MM.1S (cell line): Measurements from ENCODE around the gene GRIK3.

ENCODE experiments used
- EZH2phosphoT487 ChIP-seq: fragments of 300-600 bp; sonication (generic); IDR thresholded peaks from 2 replicates; pipeline ENCODE4 v1.6.1; 2018; ENCODE audit warnings: antibody characterized with exemption, low read length
- TF ChIP-seq, protein P1 (sequence below): fragments of 300-600 bp; sonication (generic); IDR thresholded peaks from 2 replicates; pipeline ENCODE4 v1.5.1; 2016; ENCODE audit warnings: antibody characterized with exemption, low read length, mixed read lengths

DNA sequence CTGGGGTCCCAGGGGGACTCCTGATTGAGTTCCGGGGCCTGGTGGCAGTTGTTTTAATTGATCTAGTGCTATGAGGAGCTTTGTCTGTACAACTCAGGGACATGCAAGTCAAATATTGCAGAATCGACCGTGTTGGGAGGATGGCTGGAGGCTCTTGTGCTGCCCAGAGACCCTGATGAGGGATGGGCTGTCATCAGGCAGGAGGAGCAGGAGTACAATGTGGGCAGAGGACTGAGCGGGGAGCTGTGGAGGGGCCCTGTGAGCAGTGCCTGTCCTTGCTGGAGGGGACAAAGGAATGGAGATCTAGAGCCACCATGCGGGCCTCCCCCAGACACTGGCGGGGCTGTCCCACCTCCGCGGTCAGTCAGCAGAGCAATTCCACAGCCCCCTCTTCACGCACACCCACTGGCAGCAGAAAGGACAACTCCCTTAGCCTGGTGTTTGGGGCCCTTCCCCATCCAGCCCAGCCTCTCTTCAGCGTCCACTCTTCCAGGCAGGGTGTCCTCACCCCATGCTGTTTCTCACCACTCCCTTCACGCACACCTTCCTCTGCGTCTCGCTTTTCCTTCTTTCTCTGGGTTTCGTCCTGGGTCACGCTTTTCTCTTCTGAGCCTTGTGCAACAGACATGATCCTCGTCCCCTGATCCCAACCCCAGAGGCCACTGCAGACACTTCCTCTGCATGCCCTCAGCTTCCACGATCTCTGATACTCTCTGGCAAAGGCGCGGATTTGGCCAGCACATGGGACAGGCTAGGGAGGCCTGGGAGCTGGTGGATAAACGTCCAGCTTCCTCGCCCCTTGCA, 122.6 kb downstream of the GRIK3 start:
- TF ChIP-seq, protein P1, sequence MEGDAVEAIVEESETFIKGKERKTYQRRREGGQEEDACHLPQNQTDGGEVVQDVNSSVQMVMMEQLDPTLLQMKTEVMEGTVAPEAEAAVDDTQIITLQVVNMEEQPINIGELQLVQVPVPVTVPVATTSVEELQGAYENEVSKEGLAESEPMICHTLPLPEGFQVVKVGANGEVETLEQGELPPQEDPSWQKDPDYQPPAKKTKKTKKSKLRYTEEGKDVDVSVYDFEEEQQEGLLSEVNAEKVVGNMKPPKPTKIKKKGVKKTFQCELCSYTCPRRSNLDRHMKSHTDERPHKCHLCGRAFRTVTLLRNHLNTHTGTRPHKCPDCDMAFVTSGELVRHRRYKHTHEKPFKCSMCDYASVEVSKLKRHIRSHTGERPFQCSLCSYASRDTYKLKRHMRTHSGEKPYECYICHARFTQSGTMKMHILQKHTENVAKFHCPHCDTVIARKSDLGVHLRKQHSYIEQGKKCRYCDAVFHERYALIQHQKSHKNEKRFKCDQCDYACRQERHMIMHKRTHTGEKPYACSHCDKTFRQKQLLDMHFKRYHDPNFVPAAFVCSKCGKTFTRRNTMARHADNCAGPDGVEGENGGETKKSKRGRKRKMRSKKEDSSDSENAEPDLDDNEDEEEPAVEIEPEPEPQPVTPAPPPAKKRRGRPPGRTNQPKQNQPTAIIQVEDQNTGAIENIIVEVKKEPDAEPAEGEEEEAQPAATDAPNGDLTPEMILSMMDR: no peak
- TF ChIP-seq EZH2phosphoT487: no peak
